ENCODE data around the gene ADCK1.

DNA sequence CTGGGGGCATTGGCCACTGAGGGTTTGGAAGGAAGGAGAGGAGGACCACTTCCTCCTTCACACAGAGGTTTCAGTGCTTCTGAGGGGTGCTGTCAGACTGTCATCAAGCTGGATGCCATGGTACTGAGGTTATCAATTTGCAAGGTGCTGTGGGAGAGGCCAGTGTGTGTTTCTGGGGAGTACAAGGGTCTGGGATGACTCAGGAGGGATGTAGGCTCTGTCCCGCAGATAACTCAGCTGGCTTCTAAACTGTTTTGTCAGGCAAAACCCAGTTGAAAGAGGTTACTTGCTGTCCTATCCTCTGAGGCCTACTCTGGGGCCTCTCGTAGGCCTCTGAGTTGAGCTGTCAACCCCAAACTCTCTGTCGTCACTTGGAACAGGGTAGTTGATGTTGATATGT lies 22.8 kb downstream of the ADCK1 start:
- TF ChIP-seq, protein P1, sequence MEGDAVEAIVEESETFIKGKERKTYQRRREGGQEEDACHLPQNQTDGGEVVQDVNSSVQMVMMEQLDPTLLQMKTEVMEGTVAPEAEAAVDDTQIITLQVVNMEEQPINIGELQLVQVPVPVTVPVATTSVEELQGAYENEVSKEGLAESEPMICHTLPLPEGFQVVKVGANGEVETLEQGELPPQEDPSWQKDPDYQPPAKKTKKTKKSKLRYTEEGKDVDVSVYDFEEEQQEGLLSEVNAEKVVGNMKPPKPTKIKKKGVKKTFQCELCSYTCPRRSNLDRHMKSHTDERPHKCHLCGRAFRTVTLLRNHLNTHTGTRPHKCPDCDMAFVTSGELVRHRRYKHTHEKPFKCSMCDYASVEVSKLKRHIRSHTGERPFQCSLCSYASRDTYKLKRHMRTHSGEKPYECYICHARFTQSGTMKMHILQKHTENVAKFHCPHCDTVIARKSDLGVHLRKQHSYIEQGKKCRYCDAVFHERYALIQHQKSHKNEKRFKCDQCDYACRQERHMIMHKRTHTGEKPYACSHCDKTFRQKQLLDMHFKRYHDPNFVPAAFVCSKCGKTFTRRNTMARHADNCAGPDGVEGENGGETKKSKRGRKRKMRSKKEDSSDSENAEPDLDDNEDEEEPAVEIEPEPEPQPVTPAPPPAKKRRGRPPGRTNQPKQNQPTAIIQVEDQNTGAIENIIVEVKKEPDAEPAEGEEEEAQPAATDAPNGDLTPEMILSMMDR (IDR thresholded peaks at IDR 0.05): no peak
- no peak for TF ChIP-seq JUN (CRISPR knock-in tag; IDR thresholded peaks at IDR 0.05)
- no peak for TF ChIP-seq ZNF232 (CRISPR knock-in tag; IDR thresholded peaks at IDR 0.05)
- TF ChIP-seq, protein P2, sequence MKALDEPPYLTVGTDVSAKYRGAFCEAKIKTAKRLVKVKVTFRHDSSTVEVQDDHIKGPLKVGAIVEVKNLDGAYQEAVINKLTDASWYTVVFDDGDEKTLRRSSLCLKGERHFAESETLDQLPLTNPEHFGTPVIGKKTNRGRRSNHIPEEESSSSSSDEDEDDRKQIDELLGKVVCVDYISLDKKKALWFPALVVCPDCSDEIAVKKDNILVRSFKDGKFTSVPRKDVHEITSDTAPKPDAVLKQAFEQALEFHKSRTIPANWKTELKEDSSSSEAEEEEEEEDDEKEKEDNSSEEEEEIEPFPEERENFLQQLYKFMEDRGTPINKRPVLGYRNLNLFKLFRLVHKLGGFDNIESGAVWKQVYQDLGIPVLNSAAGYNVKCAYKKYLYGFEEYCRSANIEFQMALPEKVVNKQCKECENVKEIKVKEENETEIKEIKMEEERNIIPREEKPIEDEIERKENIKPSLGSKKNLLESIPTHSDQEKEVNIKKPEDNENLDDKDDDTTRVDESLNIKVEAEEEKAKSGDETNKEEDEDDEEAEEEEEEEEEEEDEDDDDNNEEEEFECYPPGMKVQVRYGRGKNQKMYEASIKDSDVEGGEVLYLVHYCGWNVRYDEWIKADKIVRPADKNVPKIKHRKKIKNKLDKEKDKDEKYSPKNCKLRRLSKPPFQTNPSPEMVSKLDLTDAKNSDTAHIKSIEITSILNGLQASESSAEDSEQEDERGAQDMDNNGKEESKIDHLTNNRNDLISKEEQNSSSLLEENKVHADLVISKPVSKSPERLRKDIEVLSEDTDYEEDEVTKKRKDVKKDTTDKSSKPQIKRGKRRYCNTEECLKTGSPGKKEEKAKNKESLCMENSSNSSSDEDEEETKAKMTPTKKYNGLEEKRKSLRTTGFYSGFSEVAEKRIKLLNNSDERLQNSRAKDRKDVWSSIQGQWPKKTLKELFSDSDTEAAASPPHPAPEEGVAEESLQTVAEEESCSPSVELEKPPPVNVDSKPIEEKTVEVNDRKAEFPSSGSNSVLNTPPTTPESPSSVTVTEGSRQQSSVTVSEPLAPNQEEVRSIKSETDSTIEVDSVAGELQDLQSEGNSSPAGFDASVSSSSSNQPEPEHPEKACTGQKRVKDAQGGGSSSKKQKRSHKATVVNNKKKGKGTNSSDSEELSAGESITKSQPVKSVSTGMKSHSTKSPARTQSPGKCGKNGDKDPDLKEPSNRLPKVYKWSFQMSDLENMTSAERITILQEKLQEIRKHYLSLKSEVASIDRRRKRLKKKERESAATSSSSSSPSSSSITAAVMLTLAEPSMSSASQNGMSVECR (CRISPR knock-in tag; IDR thresholded peaks at IDR 0.05; ENCODE audit: borderline replicate concordance): no peak
- TF ChIP-seq, protein P3, sequence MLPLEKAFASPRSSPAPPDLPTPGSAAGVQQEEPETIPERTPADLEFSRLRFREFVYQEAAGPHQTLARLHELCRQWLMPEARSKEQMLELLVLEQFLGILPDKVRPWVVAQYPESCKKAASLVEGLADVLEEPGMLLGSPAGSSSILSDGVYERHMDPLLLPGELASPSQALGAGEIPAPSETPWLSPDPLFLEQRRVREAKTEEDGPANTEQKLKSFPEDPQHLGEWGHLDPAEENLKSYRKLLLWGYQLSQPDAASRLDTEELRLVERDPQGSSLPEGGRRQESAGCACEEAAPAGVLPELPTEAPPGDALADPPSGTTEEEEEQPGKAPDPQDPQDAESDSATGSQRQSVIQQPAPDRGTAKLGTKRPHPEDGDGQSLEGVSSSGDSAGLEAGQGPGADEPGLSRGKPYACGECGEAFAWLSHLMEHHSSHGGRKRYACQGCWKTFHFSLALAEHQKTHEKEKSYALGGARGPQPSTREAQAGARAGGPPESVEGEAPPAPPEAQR (CRISPR knock-in tag; IDR thresholded peaks at IDR 0.05): no peak

Data from WTC11 (cell line).